Right renal pelvis (tissue), 4 donors: ENCODE results near the gene KDM1A. TPM values are rescaled to one million over a fixed set of nuclear protein-coding genes. Genes with fewer than 3 reads are reported as not detected.

Experiments
- DNase-seq, 4 donors: peaks; one replicate each; pipeline ENCODE4 v3.0.0-alpha.2; 2013; ENCODE audit warnings: low read depth in 4 of 4, low spot score in 3 of 4, missing footprints in 1 of 4
- polyA plus RNA-seq, 4 donors: library from polyadenylated mRNA; unstranded; fragments of 120-200 nt; gene quantifications; one replicate each; pipeline ENCODE4 v1.2.1, GENCODE V29; 2013; ENCODE audit not compliant: insufficient read length in 4 of 4

KDM1A gene
- polyA plus RNA-seq, 4 donors, result 124 to 133 (median 128) TPM

- DNase-seq, result no peak
Observed at GRCh38 chr1:23129846-23130245, 110.6 kb downstream of the KDM1A start.

GRCh38 chr1:23132033-23132432, 112.8 kb downstream of the KDM1A start:
- no peak for DNase-seq

Other genes starting within 250 kb of the KDM1A start
- gene LACTBL1, start 46.6 kb upstream of the KDM1A start, polyA plus RNA-seq, result under 1 TPM in 1 of 4 donors, not detected in 3; 0.04 TPM
- under 1 TPM in 1 of 4 donors, not detected in 3; 0.25 TPM for gene TEX46, start 3.6 kb upstream of the KDM1A start, polyA plus RNA-seq
- gene LUZP1, start 149.4 kb downstream of the KDM1A start, polyA plus RNA-seq, result 10 to 100 TPM; 29.6 to 36.9 (median 35.4) TPM
- under 1 TPM; 0.21 to 0.44 (median 0.37) TPM for gene HTR1D, start 198.0 kb downstream of the KDM1A start, polyA plus RNA-seq